Right atrium auricular region (tissue), 2 donors: ENCODE results near the gene FOXL2. TPM values are rescaled to one million over a fixed set of nuclear protein-coding genes. Genes with fewer than 3 reads are reported as not detected.

ENCODE experiments used
- DNase-seq: peaks from one replicate; pipeline ENCODE4 v3.0.0-alpha.2; 2019; ENCODE audit warnings: low spot score
- H3K27ac ChIP-seq, 2 donors: fragments of 200-600 bp; sonication (generic); 1 replicate in 1 of 2; 2 replicates in 1 of 2; pipeline ENCODE4 v1.5.1; 2016 to 2019
- H3K27me3 ChIP-seq, 2 donors: fragments of 200-600 bp; sonication (generic); one replicate each; pipeline versions ENCODE4 v1.5.1 to v1.6.0; 2017 to 2019
- H3K36me3 ChIP-seq: fragments of 200-600 bp; sonication (generic); one replicate; pipeline ENCODE4 v1.5.1; 2016
- H3K4me1 ChIP-seq, 2 donors: fragments of 200-600 bp; sonication (generic); one replicate each; pipeline versions ENCODE4 v1.5.1 to v1.6.0; 2017 to 2019
- H3K4me3 ChIP-seq, 2 donors: fragments of 200-600 bp; sonication (generic); 1 replicate in 1 of 2; 2 replicates in 1 of 2; pipeline ENCODE4 v1.5.1; 2017 to 2019; ENCODE audit warnings: mild to moderate bottlenecking in 1 of 2, moderate library complexity in 1 of 2
- H3K9me3 ChIP-seq, 2 donors: fragments of 200-600 bp; sonication (generic); one replicate each; pipeline ENCODE4 v1.5.1; 2019
- CTCF ChIP-seq, 2 donors: fragments of 200-600 bp; sonication (generic); IDR thresholded peaks; one replicate each; pipeline ENCODE4 v1.5.1; 2019; ENCODE audit warnings: antibody characterized with exemption in 2 of 2
- total RNA-seq, 2 donors: library from RNA; depleted of rRNA; stranded (reverse); fragments of >200 nt; gene quantifications; one replicate each; pipeline ENCODE4 v1.1.0, GENCODE V29; 2016

The FOXL2 gene
- total RNA-seq, 2 donors from 2014 or later, result not detected

GRCh38 chr3:138949445-138950005 is 2.6 kb upstream of the FOXL2 start:
- peaks cover 27 to 58% of the 10 kb centered on the region in 2 donors for H3K27me3 ChIP-seq
- H3K27ac ChIP-seq, result no peak overlapping the region
- peaks cover 0 to 44% of the 10 kb centered on the region in 2 donors for H3K4me1 ChIP-seq
- no peaks in the 10 kb centered on the region for H3K9me3 ChIP-seq
- no peak for DNase-seq
- H3K36me3 ChIP-seq, result no peaks in the 10 kb centered on the region
- no peak for TF ChIP-seq CTCF (IDR thresholded peaks at IDR 0.05)
- H3K4me3 ChIP-seq, result peak overlapping the region in 1 of 2 donors; percentile 42

GRCh38 chr3:138949002-138949418 is 2.1 kb upstream of the FOXL2 start:
- H3K4me3 ChIP-seq, result no peak overlapping the region
- peaks cover 32 to 63% of the 10 kb centered on the region in 2 donors for H3K27me3 ChIP-seq

GRCh38 chr3:138948371-138949001 is 1.5 kb upstream of the FOXL2 start:
- no peak overlapping the region for H3K27ac ChIP-seq
- H3K36me3 ChIP-seq, result no peaks in the 10 kb centered on the region
- DNase-seq, result no peak
- no peak overlapping the region for H3K4me3 ChIP-seq
- peaks cover 0 to 48% of the 10 kb centered on the region in 2 donors for H3K4me1 ChIP-seq
- TF ChIP-seq CTCF (IDR thresholded peaks at IDR 0.05), result no peak
- peaks cover 35 to 68% of the 10 kb centered on the region in 2 donors for H3K27me3 ChIP-seq
- no peaks in the 10 kb centered on the region for H3K9me3 ChIP-seq

More at GRCh38 chr3:138949002-138949418, 2.1 kb upstream of the FOXL2 start:
- TF ChIP-seq CTCF (IDR thresholded peaks at IDR 0.05), result no peak
- Histone ChIP-seq H3K9me3 (no peaks in the 10 kb centered on the region), H3K4me1 (peaks cover 0 to 48% of the 10 kb centered on the region in 2 donors), H3K36me3 (no peaks in the 10 kb centered on the region), H3K27ac (no peak overlapping the region)
- no peak for DNase-seq

GRCh38 chr3:138947495-138948121 is 671 bp upstream of the FOXL2 start:
- no peaks in the 10 kb centered on the region for H3K36me3 ChIP-seq
- H3K4me3 ChIP-seq, result peak overlapping the region in 1 of 2 donors; percentile 44
- H3K27me3 ChIP-seq, result peaks cover 43 to 77% of the 10 kb centered on the region in 2 donors
- DNase-seq, result no peak
- no peaks in the 10 kb centered on the region for H3K9me3 ChIP-seq
- peaks cover 0 to 48% of the 10 kb centered on the region in 2 donors for H3K4me1 ChIP-seq
- no peak overlapping the region for H3K27ac ChIP-seq
- no peak for TF ChIP-seq CTCF (IDR thresholded peaks at IDR 0.05)

GRCh38 chr3:138945709-138946662 is 951 bp downstream of the FOXL2 start:
- H3K36me3 ChIP-seq, result no peaks in the 10 kb centered on the region
- TF ChIP-seq CTCF (IDR thresholded peaks at IDR 0.05), result no peak
- no peak overlapping the region for H3K27ac ChIP-seq
- H3K4me3 ChIP-seq, result peak overlapping the region; percentile 32 to 44
- H3K27me3 ChIP-seq, result peaks cover 53 to 93% of the 10 kb centered on the region in 2 donors
- no peak for DNase-seq
- peaks cover 0 to 48% of the 10 kb centered on the region in 2 donors for H3K4me1 ChIP-seq
- no peaks in the 10 kb centered on the region for H3K9me3 ChIP-seq
